Kidney (tissue), 14 donors: ENCODE results near the gene ZDHHC8. TPM values are rescaled to one million over a fixed set of nuclear protein-coding genes. Genes with fewer than 3 reads are reported as not detected.

ENCODE experiments used
- DNase-seq, 5 donors: peaks; one replicate each; pipeline ENCODE4 v3.0.0-alpha.2; 2013 to 2020
- FAIRE-seq: peaks from 2 replicates; lab custom pipeline; 2012; peaks lifted over from hg19 to GRCh38; lab: Jason Lieb, UNC
- H3K27ac ChIP-seq, 2 donors: one replicate each; pipeline ENCODE4 v1.7.0; 2013; ENCODE audit warnings: low read depth in 2 of 2, low read length in 2 of 2, inconsistent platforms in 1 of 2
- H3K27me3 ChIP-seq: one replicate; pipeline ENCODE4 v1.7.1; 2013; ENCODE audit warnings: low read length, inconsistent platforms; ENCODE audit not compliant: control insufficient read depth, insufficient read depth
- H3K36me3 ChIP-seq, 3 donors: one replicate each; pipeline versions ENCODE4 v1.7.0 to v1.7.1; 2013; ENCODE audit warnings: low read length in 3 of 3, control low read depth in 1 of 3, inconsistent platforms in 1 of 3; ENCODE audit not compliant: insufficient read depth in 3 of 3, control insufficient read depth in 2 of 3
- H3K4me1 ChIP-seq, 3 donors: one replicate each; pipeline versions ENCODE4 v1.7.0 to v1.7.1; 2013; ENCODE audit warnings: low read length in 3 of 3, inconsistent platforms in 1 of 3, low read depth in 1 of 3; ENCODE audit not compliant: control insufficient read depth in 2 of 3, insufficient read depth in 2 of 3
- H3K4me3 ChIP-seq, 3 donors: one replicate each; pipeline versions ENCODE4 v1.7.0 to v1.8.1; 2013; ENCODE audit warnings: low read length in 3 of 3, control low read depth in 1 of 3, inconsistent platforms in 1 of 3
- H3K9ac ChIP-seq, 3 donors: one replicate each; pipeline versions ENCODE4 v1.7.0 to v1.7.1; 2013; ENCODE audit warnings: low read length in 3 of 3, control low read depth in 1 of 3, inconsistent platforms in 1 of 3
- H3K9me3 ChIP-seq, 3 donors: one replicate each; pipeline versions ENCODE4 v1.7.0 to v1.7.1; 2013; ENCODE audit warnings: low read length in 3 of 3, control low read depth in 1 of 3, inconsistent platforms in 1 of 3; ENCODE audit not compliant: control insufficient read depth in 2 of 3, insufficient read depth in 1 of 3
- intact Hi-C: fragments of 100-400 bp; cut with DNase I; formaldehyde crosslinking; loops from one replicate; pipeline ENCODE4 v1.11.1; 2022
- polyA plus RNA-seq: library from polyadenylated mRNA; stranded (reverse); fragments of 350-450 nt; fragmentation: Illumina TruSeq; extraction: RNeasy Lipid Tissue Mini Kit (QIAGEN cat#74804); gene quantifications from one replicate; pipeline ENCODE4 v1.2.3, GENCODE V29; 2014; ENCODE audit warnings: low read depth, low replicate concordance; ENCODE audit not compliant: insufficient read depth
- total RNA-seq: library from RNA; stranded (reverse); fragmentation: NEBNext Ultra II Directional; extraction: Animal tissue kit (Norgen Biotek cat#: 25700); gene quantifications from one replicate; pipeline ENCODE4 v1.2.1, GENCODE V29; 2021
- TF ChIP-seq, protein P1 (sequence below): IDR thresholded peaks from 3 replicates; pipeline ENCODE4 v1.5.1; 2012; ENCODE audit warnings: mild to moderate bottlenecking, moderate library complexity, borderline replicate concordance; ENCODE audit not compliant: insufficient read depth; ENCODE audit errors: extremely low read depth
- donor health status: control.
- donor health status: control.
- donor health status: control.
- donor health status: control.
- donor health status: control.
- donor health status: DM: yes; HTN: yes; CAD: no.
- donor health status: Normal renal cell carcinoma (clear cell type).

ZDHHC8 gene
- total and polyA plus RNA-seq, 2 donors from 2014 or later: 18.8 to 57.1 TPM

- intact Hi-C loops: no loop called here
- no peaks in the 10 kb centered on the region for H3K27me3 ChIP-seq
- H3K9me3 ChIP-seq: no peaks in the 10 kb centered on the region
- peaks cover 0 to 35% (median 7%) of the 10 kb centered on the region in 3 donors for H3K4me1 ChIP-seq
- no peak overlapping the region for H3K9ac ChIP-seq
- H3K4me3 ChIP-seq: no peak overlapping the region
- FAIRE-seq (no peak), DNase-seq (no peak)
- TF ChIP-seq, protein P1, sequence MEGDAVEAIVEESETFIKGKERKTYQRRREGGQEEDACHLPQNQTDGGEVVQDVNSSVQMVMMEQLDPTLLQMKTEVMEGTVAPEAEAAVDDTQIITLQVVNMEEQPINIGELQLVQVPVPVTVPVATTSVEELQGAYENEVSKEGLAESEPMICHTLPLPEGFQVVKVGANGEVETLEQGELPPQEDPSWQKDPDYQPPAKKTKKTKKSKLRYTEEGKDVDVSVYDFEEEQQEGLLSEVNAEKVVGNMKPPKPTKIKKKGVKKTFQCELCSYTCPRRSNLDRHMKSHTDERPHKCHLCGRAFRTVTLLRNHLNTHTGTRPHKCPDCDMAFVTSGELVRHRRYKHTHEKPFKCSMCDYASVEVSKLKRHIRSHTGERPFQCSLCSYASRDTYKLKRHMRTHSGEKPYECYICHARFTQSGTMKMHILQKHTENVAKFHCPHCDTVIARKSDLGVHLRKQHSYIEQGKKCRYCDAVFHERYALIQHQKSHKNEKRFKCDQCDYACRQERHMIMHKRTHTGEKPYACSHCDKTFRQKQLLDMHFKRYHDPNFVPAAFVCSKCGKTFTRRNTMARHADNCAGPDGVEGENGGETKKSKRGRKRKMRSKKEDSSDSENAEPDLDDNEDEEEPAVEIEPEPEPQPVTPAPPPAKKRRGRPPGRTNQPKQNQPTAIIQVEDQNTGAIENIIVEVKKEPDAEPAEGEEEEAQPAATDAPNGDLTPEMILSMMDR: no peak
- no peak overlapping the region for H3K27ac ChIP-seq
- peaks cover 0 to 4% (median 0%) of the 10 kb centered on the region in 3 donors for H3K36me3 ChIP-seq
Observed at GRCh38 chr22:20138417-20138738, 6.8 kb downstream of the ZDHHC8 start.

DNA sequence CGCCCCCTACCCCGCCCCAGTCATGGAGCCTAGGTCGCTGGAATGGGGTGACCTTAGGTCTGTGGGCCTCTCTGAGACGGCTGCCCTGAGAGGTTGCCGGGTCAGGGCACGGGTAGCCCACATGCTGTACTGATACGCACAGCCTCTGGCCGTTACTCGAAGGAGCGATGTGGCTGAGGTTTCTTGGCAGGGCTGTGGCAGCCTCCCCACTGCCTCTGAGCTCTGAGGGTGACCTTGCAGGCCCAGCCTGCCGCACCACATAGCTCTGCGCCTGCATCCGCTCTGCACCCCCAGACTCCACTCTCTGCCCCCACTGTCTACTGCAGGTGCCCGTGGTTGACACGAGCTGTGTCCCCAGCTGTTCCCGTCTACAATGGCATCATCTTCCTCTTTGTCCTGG, 7.3 kb downstream of the ZDHHC8 start:
- intact Hi-C loops: no loop called here
- H3K9ac ChIP-seq: no peak overlapping the region
- peaks cover 0 to 4% (median 0%) of the 10 kb centered on the region in 3 donors for H3K36me3 ChIP-seq
- H3K27me3 ChIP-seq: no peaks in the 10 kb centered on the region
- peaks cover 0 to 33% (median 7%) of the 10 kb centered on the region in 3 donors for H3K4me1 ChIP-seq
- H3K4me3 ChIP-seq: no peak overlapping the region
- DNase-seq (no peak), FAIRE-seq (no peak)
- no peak overlapping the region for H3K27ac ChIP-seq
- H3K9me3 ChIP-seq: no peaks in the 10 kb centered on the region
- TF ChIP-seq, protein P1: no peak

DNA sequence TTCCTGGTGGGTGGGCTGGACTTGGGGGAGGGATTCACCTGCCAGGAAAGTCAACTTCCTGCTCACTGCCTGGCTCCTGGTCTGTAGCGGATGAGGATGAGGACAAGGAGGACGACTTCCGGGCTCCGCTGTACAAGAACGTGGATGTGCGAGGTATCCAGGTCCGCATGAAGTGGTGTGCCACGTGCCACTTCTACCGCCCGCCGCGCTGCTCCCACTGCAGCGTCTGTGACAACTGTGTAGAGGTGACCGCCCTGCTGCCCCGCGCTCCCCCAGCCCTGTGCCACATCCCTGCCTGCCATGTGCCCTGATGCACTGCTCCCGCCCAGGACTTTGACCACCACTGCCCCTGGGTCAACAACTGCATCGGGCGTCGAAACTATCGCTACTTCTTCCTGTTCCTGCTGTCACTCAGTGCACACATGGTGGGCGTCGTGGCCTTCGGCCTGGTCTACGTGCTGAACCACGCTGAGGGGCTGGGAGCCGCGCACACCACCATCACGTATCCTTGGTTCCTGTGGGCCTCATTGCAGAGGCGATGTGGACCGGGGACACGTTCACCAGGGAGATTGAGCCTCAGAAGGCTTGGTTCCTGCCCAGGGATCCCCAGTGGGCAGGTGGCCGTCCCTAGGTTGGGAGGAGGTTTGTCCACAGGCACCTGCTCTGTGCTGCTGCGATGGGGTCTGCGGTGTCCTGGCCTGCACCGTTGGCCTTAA, 7.9 kb downstream of the ZDHHC8 start:
- TF ChIP-seq, protein P1: no peak
- no peaks in the 10 kb centered on the region for H3K27me3 ChIP-seq
- peaks cover 0 to 27% (median 7%) of the 10 kb centered on the region in 3 donors for H3K4me1 ChIP-seq
- intact Hi-C loops: no loop called here
- no peak for DNase-seq
- no peak overlapping the region for H3K9ac ChIP-seq
- H3K9me3 ChIP-seq: no peaks in the 10 kb centered on the region
- peaks cover 0 to 4% (median 0%) of the 10 kb centered on the region in 3 donors for H3K36me3 ChIP-seq
- FAIRE-seq: no peak
- H3K4me3 ChIP-seq: no peak overlapping the region
- H3K27ac ChIP-seq: no peak overlapping the region
